ENCODE results near the gene BAIAP2. TPM values are rescaled to one million over a fixed set of nuclear protein-coding genes. Genes with fewer than 3 reads are reported as not detected.

The BAIAP2 gene
- total RNA-seq, 2 donors from 2014 or later = 14.7 to 22.7 TPM

DNA sequence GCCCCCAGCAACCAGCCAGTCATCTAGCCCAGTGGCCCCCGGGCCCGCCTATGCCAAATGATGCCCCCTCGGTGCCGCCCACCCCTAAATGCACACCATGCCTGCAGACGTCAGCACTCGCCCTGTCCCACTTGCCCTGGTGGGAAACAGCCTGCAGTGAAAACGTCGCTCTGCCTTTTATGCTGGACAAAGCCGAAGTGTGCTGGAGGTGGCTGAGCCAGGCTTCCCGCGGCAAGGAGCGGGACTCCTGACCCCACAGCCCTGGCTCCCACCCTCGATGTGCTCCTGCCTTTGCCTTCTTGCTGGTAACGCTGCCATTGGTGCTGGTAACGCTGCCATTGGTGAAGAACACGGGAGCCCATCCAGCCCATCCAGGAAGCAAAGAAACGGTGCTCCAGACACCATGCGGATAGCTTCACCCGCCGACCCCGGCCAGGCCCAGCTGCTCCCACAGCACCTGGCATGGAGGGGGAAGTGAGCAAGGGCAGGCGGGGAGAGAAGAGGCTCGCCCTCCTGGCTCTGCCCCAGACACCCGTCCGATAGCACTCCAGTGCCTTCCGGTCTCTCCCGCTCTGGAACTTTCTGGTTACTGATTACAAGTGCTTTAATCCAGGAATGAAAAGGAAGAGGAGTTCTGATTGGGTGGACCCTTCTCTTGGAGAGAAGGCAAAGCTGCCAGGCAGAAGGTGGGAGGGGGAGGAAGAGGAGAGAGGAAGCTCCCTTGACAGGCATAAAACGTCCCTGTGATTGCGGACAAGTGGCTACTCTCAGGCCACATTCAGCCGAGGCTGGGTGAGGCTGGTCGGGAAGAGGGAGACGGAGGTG is 4.0 kb upstream of the BAIAP2 start:
- intact Hi-C loops (cut with DNase I) = no loop called here
- DNase-seq = peak; percentile 87
- TF ChIP-seq, protein P1, sequence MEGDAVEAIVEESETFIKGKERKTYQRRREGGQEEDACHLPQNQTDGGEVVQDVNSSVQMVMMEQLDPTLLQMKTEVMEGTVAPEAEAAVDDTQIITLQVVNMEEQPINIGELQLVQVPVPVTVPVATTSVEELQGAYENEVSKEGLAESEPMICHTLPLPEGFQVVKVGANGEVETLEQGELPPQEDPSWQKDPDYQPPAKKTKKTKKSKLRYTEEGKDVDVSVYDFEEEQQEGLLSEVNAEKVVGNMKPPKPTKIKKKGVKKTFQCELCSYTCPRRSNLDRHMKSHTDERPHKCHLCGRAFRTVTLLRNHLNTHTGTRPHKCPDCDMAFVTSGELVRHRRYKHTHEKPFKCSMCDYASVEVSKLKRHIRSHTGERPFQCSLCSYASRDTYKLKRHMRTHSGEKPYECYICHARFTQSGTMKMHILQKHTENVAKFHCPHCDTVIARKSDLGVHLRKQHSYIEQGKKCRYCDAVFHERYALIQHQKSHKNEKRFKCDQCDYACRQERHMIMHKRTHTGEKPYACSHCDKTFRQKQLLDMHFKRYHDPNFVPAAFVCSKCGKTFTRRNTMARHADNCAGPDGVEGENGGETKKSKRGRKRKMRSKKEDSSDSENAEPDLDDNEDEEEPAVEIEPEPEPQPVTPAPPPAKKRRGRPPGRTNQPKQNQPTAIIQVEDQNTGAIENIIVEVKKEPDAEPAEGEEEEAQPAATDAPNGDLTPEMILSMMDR (IDR thresholded peaks at IDR 0.05) = no peak
- H3K4me3 ChIP-seq = no peak overlapping the region
- H3K9me3 ChIP-seq = no peaks in the 10 kb centered on the region
- H3K36me3 ChIP-seq = no peaks in the 10 kb centered on the region
- H3K4me1 ChIP-seq = no peaks in the 10 kb centered on the region
- H3K27ac ChIP-seq = peak overlapping the region; percentile 6
- H3K9ac ChIP-seq (ENCODE audit: low read depth in 2 of 2, low read length in 2 of 2) = peak overlapping the region; percentile 32 to 77
- peaks cover 18% of the 10 kb centered on the region for H3K27me3 ChIP-seq

DNA sequence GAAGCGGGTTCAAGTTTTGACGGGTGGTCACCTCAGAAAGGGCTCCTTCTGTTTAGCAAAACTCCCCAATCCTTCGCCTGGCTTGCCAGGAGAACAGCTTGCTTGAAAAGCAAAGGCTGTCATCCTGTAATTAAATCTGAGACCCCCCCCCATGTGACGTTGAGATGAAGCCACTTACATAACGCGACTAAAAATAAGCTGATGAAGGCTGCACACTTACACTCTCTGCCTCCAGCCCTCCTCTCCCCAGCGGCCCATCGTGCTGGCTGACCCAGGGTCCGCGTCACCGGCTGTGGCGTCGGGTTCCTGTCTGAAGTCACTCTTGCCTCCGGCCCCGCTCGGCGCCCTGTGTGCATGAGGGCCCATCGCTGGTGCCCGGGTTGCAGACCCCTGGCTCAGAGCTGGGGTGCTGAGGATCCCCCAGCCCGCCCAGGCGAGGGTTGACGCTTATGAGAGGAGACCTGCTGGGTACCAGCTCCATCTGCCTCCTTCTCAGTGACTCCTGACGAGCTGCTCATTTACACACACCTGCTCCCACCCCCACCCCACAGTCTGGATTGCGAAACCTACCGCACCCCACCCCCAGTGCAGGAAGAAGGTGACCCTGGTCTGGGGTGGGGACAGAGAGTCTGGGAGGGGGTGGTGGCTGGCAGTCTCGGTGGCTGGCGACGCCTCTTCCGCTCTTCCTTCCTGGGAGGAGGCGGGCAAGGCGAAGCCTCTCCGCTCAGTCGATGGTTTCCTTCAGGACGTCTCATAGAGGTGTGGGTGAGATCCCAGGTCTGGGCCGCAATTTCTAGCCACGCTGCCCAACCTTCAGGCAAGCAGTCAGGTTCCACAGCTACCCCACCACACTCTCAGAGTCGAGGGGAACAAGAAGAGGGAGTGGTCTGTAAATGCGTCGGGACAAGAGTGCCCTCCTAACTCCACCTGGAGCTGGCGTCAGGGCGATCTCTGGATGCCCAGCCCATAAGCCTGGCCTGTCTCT is 3.1 kb upstream of the BAIAP2 start:
- H3K27ac ChIP-seq = peak overlapping the region; percentile 6
- peaks cover 17% of the 10 kb centered on the region for H3K27me3 ChIP-seq
- peak; percentile 53 for DNase-seq
- TF ChIP-seq, protein P1 (IDR thresholded peaks at IDR 0.05) = no peak
- H3K9ac ChIP-seq (ENCODE audit: low read depth in 2 of 2, low read length in 2 of 2) = peak overlapping the region in 1 of 2 donors; percentile 77
- intact Hi-C loops (cut with DNase I) = no loop called here
- H3K4me3 ChIP-seq = no peak overlapping the region
- no peaks in the 10 kb centered on the region for H3K9me3 ChIP-seq
- H3K4me1 ChIP-seq = no peaks in the 10 kb centered on the region
- H3K36me3 ChIP-seq = no peaks in the 10 kb centered on the region

DNA sequence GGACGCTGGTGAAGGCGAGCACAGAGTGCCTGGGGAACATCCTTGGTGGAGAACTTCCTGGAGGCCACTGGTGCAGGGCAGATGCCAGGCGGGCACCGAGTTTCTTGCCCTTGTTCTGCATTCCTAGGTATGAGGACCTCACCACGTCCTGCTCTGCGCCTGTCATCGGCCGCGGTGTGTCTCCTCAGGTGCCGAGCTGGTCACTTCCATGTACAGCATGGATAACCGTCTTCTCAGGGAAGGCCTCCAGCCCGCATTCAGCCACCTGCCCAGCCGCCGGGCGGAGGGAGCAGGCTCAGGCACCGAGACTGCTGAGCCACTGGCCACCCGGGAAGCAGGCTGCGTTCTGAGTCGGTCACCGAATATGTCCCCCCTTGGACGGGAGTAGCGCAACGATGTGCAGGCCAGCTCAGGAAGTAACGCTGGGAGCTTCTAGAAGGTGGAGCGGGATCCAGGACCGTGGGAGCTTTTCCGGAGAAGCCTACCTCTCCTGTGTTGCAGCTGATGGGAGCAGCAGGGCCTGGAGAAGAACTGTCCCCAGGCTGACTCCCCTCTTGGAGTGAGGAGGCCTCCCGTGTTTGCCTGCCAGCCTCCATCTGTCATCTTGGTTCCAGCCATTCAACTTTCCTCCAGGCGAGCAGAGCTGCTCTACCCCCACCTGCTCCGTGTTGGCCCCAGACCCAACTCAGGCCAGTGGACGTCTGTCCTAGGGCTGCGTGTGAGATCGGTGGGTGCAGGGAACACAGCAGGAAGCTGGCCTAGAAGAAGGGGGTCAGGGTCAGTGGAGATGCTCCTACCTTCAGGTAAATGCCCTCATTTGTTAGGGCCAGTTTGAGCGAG is 2.1 kb upstream of the BAIAP2 start:
- intact Hi-C loops (cut with DNase I) = no loop called here
- Histone ChIP-seq H3K9me3 (no peaks in the 10 kb centered on the region), H3K27ac (no peak overlapping the region), H3K4me3 (peak overlapping the region; percentile 63), H3K4me1 (no peaks in the 10 kb centered on the region), H3K27me3 (peaks cover 7% of the 10 kb centered on the region), H3K36me3 (no peaks in the 10 kb centered on the region), H3K9ac (ENCODE audit: low read depth in 2 of 2, low read length in 2 of 2) (no peak overlapping the region)
- TF ChIP-seq, protein P1 (IDR thresholded peaks at IDR 0.05) = no peak
- DNase-seq = no peak

DNA sequence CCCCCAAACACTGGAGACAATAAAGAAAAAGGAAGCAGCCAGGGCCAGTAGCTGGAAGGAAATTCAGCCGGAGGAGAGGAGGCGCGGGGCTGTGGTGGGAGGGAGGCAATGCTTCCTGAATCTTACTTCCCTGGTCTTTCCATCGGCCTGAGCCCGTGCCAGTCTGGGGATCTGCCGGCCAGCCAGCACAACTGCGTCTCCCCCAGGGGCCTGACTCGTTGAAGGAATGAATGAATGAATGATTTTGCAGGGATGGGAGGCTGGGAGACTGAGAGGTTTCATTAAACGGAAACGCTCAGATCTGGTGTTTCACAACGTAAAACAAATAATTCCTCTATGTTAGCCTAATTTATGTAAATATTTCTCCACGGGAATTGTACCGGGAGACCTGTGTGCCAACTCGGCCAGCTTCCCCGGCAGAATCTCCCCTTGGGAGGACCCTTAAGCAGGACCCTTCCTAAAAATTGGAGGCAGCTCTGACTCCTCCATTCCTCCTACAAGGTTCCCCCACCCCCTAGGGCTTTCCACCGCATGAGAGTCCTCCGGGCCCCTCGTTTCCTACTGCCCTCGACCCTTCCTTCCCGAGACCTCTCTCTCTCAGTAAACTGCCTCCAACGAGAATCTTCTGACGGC is 1.3 kb upstream of the BAIAP2 start:
- peak overlapping the region; percentile 63 for H3K4me3 ChIP-seq
- peak overlapping the region; percentile 63 to 75 for H3K9ac ChIP-seq (ENCODE audit: low read depth in 2 of 2, low read length in 2 of 2)
- TF ChIP-seq, protein P1 (IDR thresholded peaks at IDR 0.05) = no peak
- H3K36me3 ChIP-seq = no peaks in the 10 kb centered on the region
- peaks cover under 1% of the 10 kb centered on the region for H3K27me3 ChIP-seq
- DNase-seq = no peak
- no peaks in the 10 kb centered on the region for H3K4me1 ChIP-seq
- no peak overlapping the region for H3K27ac ChIP-seq
- H3K9me3 ChIP-seq = no peaks in the 10 kb centered on the region
- intact Hi-C loops (cut with DNase I) = no loop called here
